Tibial artery (tissue), 4 donors: ENCODE measurements around the gene CSTPP1.

ENCODE experiments used
- DNase-seq, 2 donors: peaks; one replicate each; pipeline ENCODE4 v3.0.0-alpha.2; 2019
- H3K27ac ChIP-seq, 2 donors: fragments of 200-600 bp; sonication (generic) in 1 of 2; 1 replicate in 1 of 2; 2 replicates in 1 of 2; pipeline ENCODE4 v1.5.1; 2018 to 2019; ENCODE audit warnings: mild to moderate bottlenecking in 1 of 2
- H3K27me3 ChIP-seq, 2 donors: fragments of 200-600 bp; sonication (generic) in 1 of 2; one replicate each; pipeline versions ENCODE4 v1.5.1 to v1.6.0; 2016 to 2019
- H3K36me3 ChIP-seq, 3 donors: fragments of 200-600 bp; sonication (generic) in 2 of 3; one replicate each; pipeline ENCODE4 v1.5.1; 2016 to 2019; ENCODE audit warnings: mild to moderate bottlenecking in 2 of 3
- H3K4me1 ChIP-seq, 4 donors: fragments of 200-600 bp; sonication (generic) in 2 of 4; 1 replicate in 3 of 4; 2 replicates in 1 of 4; pipeline ENCODE4 v1.5.1; 2016 to 2019
- H3K4me3 ChIP-seq, 2 donors: fragments of 200-600 bp; sonication (generic) in 1 of 2; 1 replicate in 1 of 2; 2 replicates in 1 of 2; pipeline ENCODE4 v1.5.1; 2018 to 2019; ENCODE audit warnings: mild to moderate bottlenecking in 2 of 2
- H3K9me3 ChIP-seq, 3 donors: fragments of 200-600 bp; sonication (generic) in 1 of 3; one replicate each; pipeline ENCODE4 v1.5.1; 2016 to 2019
- CTCF ChIP-seq, 2 experiments: fragments of 200-600 bp in 1 of 2; fragments of 450-650 bp in 1 of 2; IDR thresholded peaks; one replicate each; pipeline ENCODE4 v1.5.1; 2017 to 2019; ENCODE audit warnings: antibody characterized with exemption in 2 of 2, mild to moderate bottlenecking in 1 of 2, moderate library complexity in 1 of 2
- intact Hi-C: fragments of 100-400 bp; cut with DNase I; formaldehyde crosslinking; loops from one replicate; pipeline ENCODE4 v1.15.0; 2023; ENCODE audit warnings: low total_unique reads

CSTPP1 gene

GRCh38 chr11:47105974-47106373, 169.4 kb downstream of the CSTPP1 start:
- no peaks in the 10 kb centered on the region for H3K4me1 ChIP-seq
- intact Hi-C loops = no loop called here

GRCh38 chr11:47106798-47107411, 170.3 kb downstream of the CSTPP1 start:
- Histone ChIP-seq H3K9me3 (no peaks in the 10 kb centered on the region), H3K4me1 (no peaks in the 10 kb centered on the region), H3K4me3 (no peak overlapping the region), H3K36me3 (no peaks in the 10 kb centered on the region), H3K27me3 (no peaks in the 10 kb centered on the region), H3K27ac (no peak overlapping the region)
- no peak for TF ChIP-seq CTCF (IDR thresholded peaks at IDR 0.05)
- DNase-seq = no peak
- intact Hi-C loops = no loop called here

More at GRCh38 chr11:47105974-47106373, 169.4 kb downstream of the CSTPP1 start:
- Histone ChIP-seq H3K9me3 (no peaks in the 10 kb centered on the region), H3K27ac (no peak overlapping the region), H3K27me3 (no peaks in the 10 kb centered on the region), H3K4me3 (no peak overlapping the region), H3K36me3 (no peaks in the 10 kb centered on the region)
- DNase-seq = no peak
- no peak for TF ChIP-seq CTCF (IDR thresholded peaks at IDR 0.05)

GRCh38 chr11:47107744-47108143, 171.2 kb downstream of the CSTPP1 start:
- intact Hi-C loops = no loop called here
- H3K27ac ChIP-seq = no peak overlapping the region
- no peak for DNase-seq

GRCh38 chr11:47108214-47108613, 171.7 kb downstream of the CSTPP1 start:
- TF ChIP-seq CTCF (IDR thresholded peaks at IDR 0.05) = no peak
- Histone ChIP-seq H3K27ac (no peak overlapping the region), H3K36me3 (no peaks in the 10 kb centered on the region), H3K9me3 (no peaks in the 10 kb centered on the region), H3K27me3 (no peaks in the 10 kb centered on the region), H3K4me1 (no peaks in the 10 kb centered on the region), H3K4me3 (no peak overlapping the region)
- intact Hi-C loops = no loop called here
- DNase-seq = no peak

More at GRCh38 chr11:47107744-47108143, 171.2 kb downstream of the CSTPP1 start:
- Histone ChIP-seq H3K36me3 (no peaks in the 10 kb centered on the region), H3K4me3 (no peak overlapping the region), H3K9me3 (no peaks in the 10 kb centered on the region), H3K27me3 (no peaks in the 10 kb centered on the region), H3K4me1 (no peaks in the 10 kb centered on the region)
- no peak for TF ChIP-seq CTCF (IDR thresholded peaks at IDR 0.05)

GRCh38 chr11:47109051-47109726, 172.6 kb downstream of the CSTPP1 start:
- H3K4me1 ChIP-seq = no peaks in the 10 kb centered on the region
- intact Hi-C loops = no loop called here
- no peaks in the 10 kb centered on the region for H3K9me3 ChIP-seq
- H3K27ac ChIP-seq = no peak overlapping the region
- DNase-seq = no peak
- TF ChIP-seq CTCF (IDR thresholded peaks at IDR 0.05) = no peak
- no peaks in the 10 kb centered on the region for H3K27me3 ChIP-seq
- no peak overlapping the region for H3K4me3 ChIP-seq
- no peaks in the 10 kb centered on the region for H3K36me3 ChIP-seq
